ENCODE data around the gene PSMC6. TPM values are rescaled to one million over a fixed set of nuclear protein-coding genes. Genes with fewer than 3 reads are reported as not detected.
"Not testable (repeated sequence)": the region's sequence is repeated elsewhere in the genome, so short reads cannot be mapped to it uniquely, and the experiment has no call there.

PSMC6 gene
- total RNA-seq, 6 donors from 2014 or later: 36.1 to 95.1 (median 57.2) TPM

DNA sequence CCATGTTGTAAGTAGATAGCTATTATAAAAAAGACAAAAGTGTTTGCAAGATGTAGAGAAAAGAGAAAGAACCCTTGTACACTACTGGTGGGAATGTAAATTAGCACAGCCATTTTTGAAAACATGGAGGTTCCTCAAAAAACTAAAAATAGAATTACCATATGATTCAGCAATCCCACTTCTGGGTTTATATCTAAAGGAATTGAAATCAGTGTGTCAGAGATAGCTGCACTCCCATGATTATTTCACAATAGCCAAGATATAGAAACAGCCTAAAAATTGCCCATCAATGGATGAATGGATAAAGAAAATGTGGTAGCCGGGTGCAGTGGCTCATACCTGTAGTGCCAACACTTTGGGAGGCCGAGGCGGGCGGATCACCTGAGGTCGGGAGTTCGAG, 9.2 kb downstream of the PSMC6 start:
- DNase-seq: no peak
- Histone ChIP-seq H3K27me3 (no peaks in the 10 kb centered on the region), H3K27ac (no peak overlapping the region), H3K9me3 (no peaks in the 10 kb centered on the region), H3K4me1 (no peaks in the 10 kb centered on the region), H3K4me3 (no peak overlapping the region), H3K36me3 (peaks cover 27 to 99% (median 64%) of the 10 kb centered on the region in 4 donors)
- no peak for ATAC-seq (ENCODE audit: low FRiP score in 2 of 2)
- WGBS, 2 donors: 96% methylated on average over 6 of the region's 6 CpGs
- TF ChIP-seq POLR2AphosphoS5 (IDR thresholded peaks at IDR 0.05) (no peak), EP300 (IDR thresholded peaks at IDR 0.05) (no peak), POLR2A (IDR thresholded peaks at IDR 0.05) (no peak)
- TF ChIP-seq, protein P1, sequence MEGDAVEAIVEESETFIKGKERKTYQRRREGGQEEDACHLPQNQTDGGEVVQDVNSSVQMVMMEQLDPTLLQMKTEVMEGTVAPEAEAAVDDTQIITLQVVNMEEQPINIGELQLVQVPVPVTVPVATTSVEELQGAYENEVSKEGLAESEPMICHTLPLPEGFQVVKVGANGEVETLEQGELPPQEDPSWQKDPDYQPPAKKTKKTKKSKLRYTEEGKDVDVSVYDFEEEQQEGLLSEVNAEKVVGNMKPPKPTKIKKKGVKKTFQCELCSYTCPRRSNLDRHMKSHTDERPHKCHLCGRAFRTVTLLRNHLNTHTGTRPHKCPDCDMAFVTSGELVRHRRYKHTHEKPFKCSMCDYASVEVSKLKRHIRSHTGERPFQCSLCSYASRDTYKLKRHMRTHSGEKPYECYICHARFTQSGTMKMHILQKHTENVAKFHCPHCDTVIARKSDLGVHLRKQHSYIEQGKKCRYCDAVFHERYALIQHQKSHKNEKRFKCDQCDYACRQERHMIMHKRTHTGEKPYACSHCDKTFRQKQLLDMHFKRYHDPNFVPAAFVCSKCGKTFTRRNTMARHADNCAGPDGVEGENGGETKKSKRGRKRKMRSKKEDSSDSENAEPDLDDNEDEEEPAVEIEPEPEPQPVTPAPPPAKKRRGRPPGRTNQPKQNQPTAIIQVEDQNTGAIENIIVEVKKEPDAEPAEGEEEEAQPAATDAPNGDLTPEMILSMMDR (IDR thresholded peaks at IDR 0.05): no peak

DNA sequence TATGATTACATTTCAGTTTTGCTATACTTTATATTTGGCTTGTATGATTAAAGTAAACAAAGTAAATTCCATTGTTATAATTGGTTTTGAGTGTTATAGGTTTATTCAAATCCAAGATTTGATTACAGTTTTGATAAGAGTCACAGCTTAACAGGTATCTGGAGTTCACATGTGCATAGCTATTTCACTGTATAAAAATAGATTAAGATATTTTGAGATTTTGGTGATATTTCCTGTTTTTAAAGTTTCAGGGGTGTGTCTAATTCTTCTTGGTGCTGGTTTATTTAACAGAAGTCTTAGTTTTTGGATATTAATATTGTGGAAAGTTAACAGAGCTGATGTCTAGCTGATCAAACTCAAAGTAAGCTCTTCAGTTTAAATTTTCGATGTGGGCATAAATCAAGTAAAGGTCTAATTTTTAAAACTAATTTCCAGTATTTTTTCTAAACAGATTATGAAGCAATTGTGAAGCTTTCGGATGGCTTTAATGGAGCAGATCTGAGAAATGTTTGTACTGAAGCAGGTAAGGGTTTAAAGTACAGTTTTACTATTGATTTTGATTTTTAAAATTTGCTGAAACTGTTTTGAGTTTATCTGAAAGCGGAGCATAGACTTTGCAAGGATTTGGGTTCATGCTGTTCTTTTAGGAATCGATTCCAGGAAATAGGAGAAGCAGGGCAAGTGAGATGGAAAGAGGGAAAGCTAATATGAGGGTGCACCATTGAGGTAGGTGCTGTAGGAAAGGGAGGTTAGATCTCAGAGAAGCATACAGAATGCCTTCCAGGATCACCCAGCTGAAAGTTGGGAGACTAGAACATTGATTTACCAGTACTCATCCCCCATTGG, 16.7 kb downstream of the PSMC6 start:
- no peaks in the 10 kb centered on the region for H3K9me3 ChIP-seq
- DNase-seq: no peak
- H3K27me3 ChIP-seq: no peaks in the 10 kb centered on the region
- H3K4me1 ChIP-seq: no peaks in the 10 kb centered on the region
- 92 to 96% methylated on average over 4 of the region's 4 CpGs for WGBS, 2 donors
- TF ChIP-seq EP300 (IDR thresholded peaks at IDR 0.05): no peak
- TF ChIP-seq POLR2AphosphoS5 (IDR thresholded peaks at IDR 0.05): no peak
- TF ChIP-seq, protein P1 (IDR thresholded peaks at IDR 0.05): no peak
- no peak for TF ChIP-seq POLR2A (IDR thresholded peaks at IDR 0.05)
- no peak overlapping the region for H3K4me3 ChIP-seq
- peaks cover 31 to 100% (median 51%) of the 10 kb centered on the region in 4 donors for H3K36me3 ChIP-seq
- no peak overlapping the region for H3K27ac ChIP-seq
- no peak for ATAC-seq (ENCODE audit: low FRiP score in 2 of 2)

- TF ChIP-seq EP300 (IDR thresholded peaks at IDR 0.05) (no peak), POLR2A (IDR thresholded peaks at IDR 0.05) (no peak), POLR2AphosphoS5 (IDR thresholded peaks at IDR 0.05) (no peak)
- TF ChIP-seq, protein P1 (IDR thresholded peaks at IDR 0.05): no peak
These were observed 17.3 kb downstream of the PSMC6 start for GRCh38 chr14:52724360-52724644.

DNA sequence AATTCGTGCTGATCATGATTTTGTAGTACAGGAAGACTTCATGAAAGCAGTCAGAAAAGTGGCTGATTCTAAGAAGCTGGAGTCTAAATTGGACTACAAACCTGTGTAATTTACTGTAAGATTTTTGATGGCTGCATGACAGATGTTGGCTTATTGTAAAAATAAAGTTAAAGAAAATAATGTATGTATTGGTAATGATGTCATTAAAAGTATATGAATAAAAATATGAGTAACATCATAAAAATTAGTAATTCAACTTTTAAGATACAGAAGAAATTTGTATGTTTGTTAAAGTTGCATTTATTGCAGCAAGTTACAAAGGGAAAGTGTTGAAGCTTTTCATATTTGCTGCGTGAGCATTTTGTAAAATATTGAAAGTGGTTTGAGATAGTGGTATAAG, 20.5 kb downstream of the PSMC6 start:
- DNase-seq; ATAC-seq (ENCODE audit: low FRiP score in 2 of 2); H3K9me3 ChIP-seq; H3K27me3 ChIP-seq; H3K4me3 ChIP-seq; H3K27ac ChIP-seq: not testable (repeated sequence)
- 93 to 99% methylated on average over 2 of the region's 2 CpGs for WGBS, 2 donors
- peaks cover 9 to 64% (median 30%) of the 10 kb centered on the region in 4 donors for H3K36me3 ChIP-seq
- peaks cover 7 to 20% (median 10%) of the 10 kb centered on the region in 4 donors for H3K4me1 ChIP-seq

More at GRCh38 chr14:52724360-52724644, 17.3 kb downstream of the PSMC6 start:
- H3K27me3 ChIP-seq: no peaks in the 10 kb centered on the region
- H3K4me1 ChIP-seq: peaks cover 0 to 1% (median 0%) of the 10 kb centered on the region in 4 donors
- DNase-seq: no peak
- no peaks in the 10 kb centered on the region for H3K9me3 ChIP-seq
- ATAC-seq (ENCODE audit: low FRiP score in 2 of 2): no peak
- no peak overlapping the region for H3K27ac ChIP-seq
- H3K4me3 ChIP-seq: no peak overlapping the region
- H3K36me3 ChIP-seq: peaks cover 28 to 97% (median 46%) of the 10 kb centered on the region in 4 donors

DNA sequence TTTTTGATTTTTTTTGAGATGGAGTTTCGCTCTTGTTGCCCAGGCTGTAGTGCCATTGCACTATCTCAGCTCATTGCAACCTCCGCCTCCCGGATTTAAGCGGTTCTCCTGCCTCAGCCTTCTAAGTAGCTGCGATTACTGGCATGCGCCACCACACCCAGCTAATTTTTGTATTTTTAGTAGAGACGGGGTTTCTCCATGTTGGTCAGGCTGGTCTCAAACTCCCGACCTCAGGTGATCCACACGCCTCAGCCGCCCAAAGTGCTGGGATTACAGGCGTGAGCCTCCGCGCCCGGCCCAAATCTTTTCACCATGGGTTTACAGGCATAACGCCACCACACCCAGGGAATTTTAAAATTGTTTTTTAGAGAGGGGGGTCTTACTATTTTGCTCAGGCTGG, 22.0 kb downstream of the PSMC6 start:
- DNase-seq; H3K27me3 ChIP-seq; ATAC-seq (ENCODE audit: low FRiP score in 2 of 2); H3K4me3 ChIP-seq; H3K9me3 ChIP-seq: not testable (repeated sequence)
- H3K4me1 ChIP-seq: peaks cover 7 to 20% (median 10%) of the 10 kb centered on the region in 4 donors
- 95% methylated on average over 15 of the region's 15 CpGs for WGBS, 2 donors
- H3K27ac ChIP-seq: peak overlapping the region in 2 of 4 donors; percentile 54 to 89
- H3K36me3 ChIP-seq: peaks cover 8 to 49% (median 20%) of the 10 kb centered on the region in 4 donors

DNA sequence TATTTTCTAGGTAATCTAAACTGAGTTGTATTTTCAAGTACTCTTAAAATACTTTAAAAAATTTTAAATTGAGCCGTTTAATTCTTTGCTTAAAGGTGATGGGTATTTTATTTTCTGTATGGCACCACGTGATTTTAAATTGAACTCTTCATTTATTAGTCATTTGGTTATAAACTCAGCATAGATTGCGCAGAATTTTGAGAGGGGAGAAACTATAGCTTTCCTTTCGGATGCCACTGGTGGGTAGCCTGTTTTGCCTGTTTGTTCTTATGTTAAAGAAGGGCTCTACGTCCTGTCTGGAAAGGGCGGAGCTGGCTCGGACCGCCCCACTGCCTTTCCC, 22.6 kb downstream of the PSMC6 start:
- no peaks in the 10 kb centered on the region for H3K27me3 ChIP-seq
- H3K9me3 ChIP-seq: no peaks in the 10 kb centered on the region
- TF ChIP-seq EP300 (IDR thresholded peaks at IDR 0.05) (no peak), POLR2A (IDR thresholded peaks at IDR 0.05) (no peak), POLR2AphosphoS5 (IDR thresholded peaks at IDR 0.05) (no peak)
- TF ChIP-seq, protein P1 (IDR thresholded peaks at IDR 0.05): no peak
- H3K4me3 ChIP-seq: peak overlapping the region in 3 of 4 donors; percentile 89 to 100 (median 91)
- ATAC-seq (ENCODE audit: low FRiP score in 2 of 2): no peak
- H3K4me1 ChIP-seq: peaks cover 7 to 20% (median 10%) of the 10 kb centered on the region in 4 donors
- H3K36me3 ChIP-seq: peaks cover 8 to 44% (median 16%) of the 10 kb centered on the region in 4 donors
- peak overlapping the region; percentile 54 to 96 (median 87) for H3K27ac ChIP-seq
- WGBS, 2 donors: 1 to 2% methylated on average over 8 of the region's 8 CpGs
- DNase-seq: no peak
